ENCODE measurements around the gene C1orf116.

The C1orf116 gene

DNA sequence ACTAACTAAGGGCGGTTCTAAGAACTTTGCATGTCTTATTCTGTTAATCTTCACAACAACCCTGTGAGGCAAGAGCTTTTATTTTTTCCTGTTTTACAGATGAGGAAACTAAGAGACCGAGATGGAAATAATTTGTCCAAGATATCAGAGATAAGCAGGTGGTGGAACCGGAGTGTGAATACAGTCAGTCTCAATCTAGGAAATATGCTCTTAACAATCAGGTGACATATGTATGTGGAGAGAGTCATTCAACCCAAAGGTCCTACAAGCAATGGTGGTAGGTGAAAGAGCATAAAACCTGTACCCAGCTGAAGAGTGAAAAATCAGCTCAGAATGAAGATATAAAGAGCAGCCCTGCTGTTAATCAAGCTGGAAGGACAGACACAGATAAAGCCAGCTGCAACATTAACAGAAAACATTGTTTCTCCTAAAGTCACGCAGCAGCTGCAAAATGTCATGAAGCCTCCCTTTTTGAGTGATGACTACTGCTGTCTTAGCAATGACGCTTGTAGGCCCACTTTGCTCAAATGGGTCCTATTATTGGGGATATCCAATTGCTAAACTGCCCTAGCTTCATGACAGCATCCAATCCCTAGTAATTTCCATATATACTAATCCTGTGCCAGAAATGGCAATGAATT, 31.8 kb downstream of the C1orf116 start:
- TF ChIP-seq, protein P1, sequence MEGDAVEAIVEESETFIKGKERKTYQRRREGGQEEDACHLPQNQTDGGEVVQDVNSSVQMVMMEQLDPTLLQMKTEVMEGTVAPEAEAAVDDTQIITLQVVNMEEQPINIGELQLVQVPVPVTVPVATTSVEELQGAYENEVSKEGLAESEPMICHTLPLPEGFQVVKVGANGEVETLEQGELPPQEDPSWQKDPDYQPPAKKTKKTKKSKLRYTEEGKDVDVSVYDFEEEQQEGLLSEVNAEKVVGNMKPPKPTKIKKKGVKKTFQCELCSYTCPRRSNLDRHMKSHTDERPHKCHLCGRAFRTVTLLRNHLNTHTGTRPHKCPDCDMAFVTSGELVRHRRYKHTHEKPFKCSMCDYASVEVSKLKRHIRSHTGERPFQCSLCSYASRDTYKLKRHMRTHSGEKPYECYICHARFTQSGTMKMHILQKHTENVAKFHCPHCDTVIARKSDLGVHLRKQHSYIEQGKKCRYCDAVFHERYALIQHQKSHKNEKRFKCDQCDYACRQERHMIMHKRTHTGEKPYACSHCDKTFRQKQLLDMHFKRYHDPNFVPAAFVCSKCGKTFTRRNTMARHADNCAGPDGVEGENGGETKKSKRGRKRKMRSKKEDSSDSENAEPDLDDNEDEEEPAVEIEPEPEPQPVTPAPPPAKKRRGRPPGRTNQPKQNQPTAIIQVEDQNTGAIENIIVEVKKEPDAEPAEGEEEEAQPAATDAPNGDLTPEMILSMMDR (conservative IDR thresholded peaks at IDR 0.05; ENCODE audit: low read length) = no peak
- H3K4me3 ChIP-seq (ENCODE audit: low read length) = no peak overlapping the region
- DNase-seq (ENCODE audit: low read depth) = no peak

GRCh38 chr1:206998816-206999215, 33.7 kb downstream of the C1orf116 start:
- TF ChIP-seq, protein P1 (conservative IDR thresholded peaks at IDR 0.05; ENCODE audit: low read length) = no peak
- DNase-seq (ENCODE audit: low read depth) = no peak

GRCh38 chr1:206992790-206993189, 39.8 kb downstream of the C1orf116 start:
- H3K4me3 ChIP-seq (ENCODE audit: low read length) = no peak overlapping the region
- TF ChIP-seq, protein P1 (conservative IDR thresholded peaks at IDR 0.05; ENCODE audit: low read length) = no peak
- no peak for DNase-seq (ENCODE audit: low read depth)

More at GRCh38 chr1:206998816-206999215, 33.7 kb downstream of the C1orf116 start:
- no peak overlapping the region for H3K4me3 ChIP-seq (ENCODE audit: low read length)

DNA sequence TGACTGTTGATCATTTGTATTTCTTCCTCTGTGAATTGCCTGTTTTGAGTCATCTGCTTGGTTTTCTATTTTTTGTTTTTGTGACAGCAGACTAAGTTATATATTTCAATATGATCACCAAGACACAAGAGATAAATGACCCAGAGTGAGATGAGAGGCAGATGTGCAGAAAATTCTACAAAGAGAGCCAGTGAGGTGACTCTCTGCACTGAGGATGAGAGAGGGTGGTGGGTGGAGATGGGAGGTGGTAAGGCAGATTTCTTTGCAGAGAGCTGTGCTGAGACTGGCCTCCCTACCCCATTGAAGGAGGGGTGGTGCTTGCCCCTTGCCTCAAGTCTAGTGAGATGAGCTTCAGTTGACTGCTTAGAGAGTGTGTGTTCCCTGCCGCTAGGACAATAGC, 44.7 kb downstream of the C1orf116 start:
- no peak overlapping the region for H3K4me3 ChIP-seq (ENCODE audit: low read length)
- DNase-seq (ENCODE audit: low read depth) = no peak
- TF ChIP-seq, protein P1 (conservative IDR thresholded peaks at IDR 0.05; ENCODE audit: low read length) = no peak

- TF ChIP-seq, protein P1 (conservative IDR thresholded peaks at IDR 0.05; ENCODE audit: low read length) = no peak
- H3K4me3 ChIP-seq (ENCODE audit: low read length) = no peak overlapping the region
- no peak for DNase-seq (ENCODE audit: low read depth)
Measured at GRCh38 chr1:206986885-206987284, 45.7 kb downstream of the C1orf116 start.

DNA sequence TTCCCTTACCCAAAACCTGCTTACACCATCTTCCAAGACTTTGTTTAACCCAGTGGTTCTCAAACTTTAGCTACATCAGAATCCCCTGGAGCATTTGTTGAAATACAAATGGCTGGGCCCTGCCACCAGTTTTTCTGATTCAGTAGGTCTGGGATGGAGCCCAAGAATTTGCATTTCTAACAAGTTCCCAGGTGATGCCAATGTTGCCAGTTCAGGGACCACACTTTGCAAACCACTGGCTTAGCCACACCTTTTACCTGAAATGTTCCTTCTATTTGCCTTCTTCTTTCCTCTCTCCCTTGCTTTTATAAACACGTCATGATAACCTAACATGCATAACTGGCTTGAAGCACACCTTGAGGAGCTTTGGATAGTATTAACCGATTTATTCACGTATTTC, 46.2 kb downstream of the C1orf116 start:
- TF ChIP-seq, protein P1 (conservative IDR thresholded peaks at IDR 0.05; ENCODE audit: low read length) = no peak
- no peak overlapping the region for H3K4me3 ChIP-seq (ENCODE audit: low read length)
- no peak for DNase-seq (ENCODE audit: low read depth)

GRCh38 chr1:206985162-206985749, 47.3 kb downstream of the C1orf116 start:
- TF ChIP-seq, protein P1 (conservative IDR thresholded peaks at IDR 0.05; ENCODE audit: low read length) = no peak
- no peak for DNase-seq (ENCODE audit: low read depth)
- H3K4me3 ChIP-seq (ENCODE audit: low read length) = no peak overlapping the region
